Colonic mucosa (tissue), 4 donors: ENCODE results near the gene DNAJC30. TPM values are rescaled to one million over a fixed set of nuclear protein-coding genes. Genes with fewer than 3 reads are reported as not detected.

Source experiments
- DNase-seq: peaks from one replicate; pipeline ENCODE4 v3.0.0-alpha.2; 2020
- H3K27ac ChIP-seq: fragments of 200-600 bp; one replicate; pipeline ENCODE4 v1.8.0; 2021
- H3K27me3 ChIP-seq: fragments of 200-600 bp; one replicate; pipeline ENCODE4 v1.8.0; 2021
- H3K36me3 ChIP-seq: fragments of 200-600 bp; one replicate; pipeline ENCODE4 v1.8.0; 2021
- H3K4me1 ChIP-seq: fragments of 200-600 bp; one replicate; pipeline ENCODE4 v1.8.0; 2021; ENCODE audit warnings: mild to moderate bottlenecking
- H3K4me3 ChIP-seq: fragments of 200-600 bp; one replicate; pipeline ENCODE4 v1.8.0; 2021
- H3K9ac ChIP-seq, 2 donors: one replicate each; pipeline ENCODE4 v1.7.0; 2013; ENCODE audit warnings: control low read depth in 2 of 2, low read depth in 2 of 2, low read length in 2 of 2
- H3K9me3 ChIP-seq: fragments of 200-600 bp; one replicate; pipeline ENCODE4 v1.8.0; 2021
- CTCF ChIP-seq: fragments of 200-600 bp; IDR thresholded peaks from one replicate; pipeline ENCODE4 v1.8.0; 2022; ENCODE audit warnings: antibody characterized with exemption, mild to moderate bottlenecking
- intact Hi-C: fragments of 100-400 bp; cut with DNase I; formaldehyde crosslinking; loops from one replicate; pipeline ENCODE4 v1.14.1; 2022
- total RNA-seq, 2 donors: library from RNA; stranded (reverse); fragmentation: NEBNext Ultra II Directional in 1 of 2; extraction: Animal tissue kit (Norgen Biotek cat#: 25700) in 1 of 2; gene quantifications; one replicate each; pipeline ENCODE4 v1.2.1, GENCODE V29; 2021
- donor health status: healthy.
- donor health status: DM: no; HTN: no; CAD: no.
- donor health status: DM: no; HTN: no; CAD: no.

DNAJC30 gene
- total RNA-seq, 2 donors from 2014 or later, result 9.7 to 15.1 TPM

DNA sequence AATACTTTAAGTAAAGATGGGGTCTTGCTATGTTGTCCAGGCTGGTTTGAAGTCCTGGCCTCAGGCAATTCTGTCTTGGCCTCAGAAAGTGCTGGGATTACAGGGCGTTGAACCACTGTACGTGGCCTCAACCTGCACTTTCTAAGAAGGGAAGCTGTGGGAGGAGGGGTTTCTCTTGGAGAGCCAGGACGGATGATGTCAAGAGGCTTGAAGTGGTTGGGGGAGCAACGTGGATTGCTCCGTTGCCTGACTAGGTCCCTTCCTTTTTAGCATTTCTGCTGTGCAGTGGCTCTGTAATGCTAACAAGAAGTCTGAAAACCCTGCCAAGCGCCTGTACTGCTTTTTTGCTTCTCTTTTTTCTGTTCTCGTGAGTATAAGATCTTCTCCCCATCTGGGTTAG lies 7.4 kb upstream of the DNAJC30 start:
- intact Hi-C loops, result no loop called here
- H3K4me1 ChIP-seq, result no peaks in the 10 kb centered on the region
- no peaks in the 10 kb centered on the region for H3K27me3 ChIP-seq
- no peak for TF ChIP-seq CTCF
- peaks cover 4% of the 10 kb centered on the region for H3K36me3 ChIP-seq
- no peak overlapping the region for H3K27ac ChIP-seq
- DNase-seq, result no peak
- no peaks in the 10 kb centered on the region for H3K9me3 ChIP-seq
- no peak overlapping the region for H3K9ac ChIP-seq
- H3K4me3 ChIP-seq, result no peak overlapping the region

DNA sequence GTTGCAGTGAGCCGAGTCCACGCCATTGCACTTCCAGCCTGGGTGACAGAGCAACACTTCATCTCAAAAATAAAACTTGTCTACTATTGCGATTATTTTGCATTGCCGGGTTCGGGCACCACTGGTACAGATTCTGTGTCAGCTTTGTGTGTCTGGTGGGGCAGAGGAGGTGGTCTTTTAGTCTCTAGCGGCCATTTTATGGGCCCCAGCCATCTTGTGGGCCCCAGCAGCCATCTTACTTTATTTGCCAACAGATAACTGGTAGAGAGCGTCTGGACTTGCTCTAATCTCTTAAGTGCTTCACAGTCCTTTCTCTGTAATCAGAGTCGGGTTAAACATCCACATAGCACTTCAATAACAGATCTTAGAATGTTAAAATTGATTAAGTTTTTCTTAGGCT lies 5.0 kb upstream of the DNAJC30 start:
- Histone ChIP-seq H3K36me3 (peaks cover 4% of the 10 kb centered on the region), H3K4me3 (no peak overlapping the region), H3K9me3 (no peaks in the 10 kb centered on the region), H3K4me1 (no peaks in the 10 kb centered on the region), H3K9ac (no peak overlapping the region), H3K27me3 (no peaks in the 10 kb centered on the region), H3K27ac (no peak overlapping the region)
- intact Hi-C loops, result no loop called here
- TF ChIP-seq CTCF, result no peak
- DNase-seq, result no peak

GRCh38 chr7:73685311-73685710 lies 2.1 kb upstream of the DNAJC30 start:
- Histone ChIP-seq H3K36me3 (peaks cover 4% of the 10 kb centered on the region), H3K9ac (no peak overlapping the region), H3K4me3 (no peak overlapping the region), H3K4me1 (peaks cover 13% of the 10 kb centered on the region), H3K27me3 (no peaks in the 10 kb centered on the region), H3K9me3 (no peaks in the 10 kb centered on the region), H3K27ac (no peak overlapping the region)
- intact Hi-C loops, result no loop called here
- no peak for TF ChIP-seq CTCF
- no peak for DNase-seq

- no peak for DNase-seq
- H3K36me3 ChIP-seq, result peaks cover 4% of the 10 kb centered on the region
- TF ChIP-seq CTCF, result no peak
- no peaks in the 10 kb centered on the region for H3K27me3 ChIP-seq
- H3K9me3 ChIP-seq, result no peaks in the 10 kb centered on the region
- H3K9ac ChIP-seq, result peak overlapping the region; percentile 71 to 87
- peak overlapping the region; percentile 19 for H3K27ac ChIP-seq
- intact Hi-C loops, result no loop called here
- H3K4me3 ChIP-seq, result peak overlapping the region; percentile 69
- H3K4me1 ChIP-seq, result peaks cover 13% of the 10 kb centered on the region
Measured at GRCh38 chr7:73683788-73684693, 788 bp upstream of the DNAJC30 start.

DNA sequence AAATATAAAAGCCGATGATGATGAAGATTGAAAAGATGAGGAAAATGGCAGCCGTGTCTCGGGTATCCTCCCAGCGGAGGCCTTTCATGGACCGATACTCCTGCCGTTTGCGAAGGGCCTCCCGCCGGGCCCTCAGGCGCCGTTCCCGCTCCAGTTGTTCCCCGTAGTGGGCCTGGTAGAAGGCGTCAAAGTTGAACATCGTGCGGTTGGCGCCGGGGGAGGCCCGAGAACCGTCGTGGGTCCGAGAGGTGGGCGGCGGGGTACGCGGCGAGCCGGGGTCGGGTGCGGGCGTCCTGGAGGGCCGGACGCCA lies 553 bp downstream of the DNAJC30 start:
- Histone ChIP-seq H3K9me3 (no peaks in the 10 kb centered on the region), H3K27ac (peak overlapping the region; percentile 55), H3K4me3 (peak overlapping the region; percentile 69), H3K27me3 (no peaks in the 10 kb centered on the region), H3K4me1 (peaks cover 13% of the 10 kb centered on the region), H3K36me3 (peaks cover 4% of the 10 kb centered on the region), H3K9ac (peak overlapping the region; percentile 84 to 90)
- DNase-seq, result no peak
- no peak for TF ChIP-seq CTCF
- intact Hi-C loops, result no loop called here
